Left kidney (tissue), 2 donors: ENCODE results near the gene RERE. TPM values are rescaled to one million over a fixed set of nuclear protein-coding genes. Genes with fewer than 3 reads are reported as not detected.
"Not testable (repeated sequence)": the region's sequence is repeated elsewhere in the genome, so short reads cannot be mapped to it uniquely, and the experiment has no call there.

Experiments
- DNase-seq: peaks from one replicate; pipeline ENCODE4 v3.0.0-alpha.2; 2013
- polyA plus RNA-seq: library from polyadenylated mRNA; unstranded; fragments of 120-200 nt; gene quantifications from one replicate; pipeline ENCODE4 v1.2.1, GENCODE V29; 2013; ENCODE audit not compliant: insufficient read length

RERE gene
- polyA plus RNA-seq, 1 donor, result 163 TPM

- no peak for DNase-seq
Measured at GRCh38 chr1:8845104-8846097, 28.0 kb upstream of the RERE start.

DNA sequence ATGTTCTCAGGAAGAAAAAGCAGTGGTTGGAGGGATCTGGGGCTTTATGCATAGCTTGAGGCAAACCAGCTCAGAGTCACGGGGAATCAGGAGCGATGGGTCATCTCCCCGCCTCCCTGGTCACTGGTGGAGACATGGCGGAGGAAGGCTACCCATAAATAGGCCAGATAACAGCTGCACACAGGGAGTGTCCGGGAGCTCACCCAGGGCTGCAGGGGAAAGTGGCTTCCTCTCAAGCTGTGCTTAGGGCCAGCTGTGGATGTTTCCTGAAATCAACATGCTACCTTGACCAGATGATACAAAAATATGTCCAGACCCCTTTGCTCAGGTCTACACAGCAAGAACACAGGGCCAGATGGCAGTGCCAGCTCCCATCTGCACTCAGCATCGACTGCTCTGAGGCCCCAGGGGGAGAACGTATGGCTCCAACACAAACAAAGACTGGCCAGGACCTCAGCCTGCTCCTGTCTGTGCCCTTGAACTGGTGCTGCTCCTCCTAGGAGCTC, 27.1 kb upstream of the RERE start:
- no peak for DNase-seq

- DNase-seq, result no peak
Measured at GRCh38 chr1:8841395-8841794, 24.0 kb upstream of the RERE start.

DNA sequence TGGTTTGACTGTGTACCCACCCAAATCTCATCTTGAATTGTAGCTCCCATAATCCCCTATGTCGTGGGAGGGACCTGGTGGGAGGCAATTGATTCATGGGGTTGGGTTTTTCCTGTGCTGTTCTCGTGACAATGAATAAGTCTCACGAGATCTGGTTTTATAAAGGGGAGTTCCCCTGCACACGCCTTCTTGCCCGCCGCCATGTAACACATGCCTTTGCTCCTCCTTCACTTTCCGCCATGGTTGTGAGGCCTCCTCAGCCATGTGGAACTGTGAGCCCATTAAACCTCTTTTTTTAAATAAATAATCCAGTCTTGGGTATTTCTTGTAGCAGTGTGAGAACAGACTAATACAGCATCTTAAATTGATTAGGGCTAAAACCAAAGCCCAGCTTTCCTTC, 22.6 kb upstream of the RERE start:
- DNase-seq, result no peak

DNA sequence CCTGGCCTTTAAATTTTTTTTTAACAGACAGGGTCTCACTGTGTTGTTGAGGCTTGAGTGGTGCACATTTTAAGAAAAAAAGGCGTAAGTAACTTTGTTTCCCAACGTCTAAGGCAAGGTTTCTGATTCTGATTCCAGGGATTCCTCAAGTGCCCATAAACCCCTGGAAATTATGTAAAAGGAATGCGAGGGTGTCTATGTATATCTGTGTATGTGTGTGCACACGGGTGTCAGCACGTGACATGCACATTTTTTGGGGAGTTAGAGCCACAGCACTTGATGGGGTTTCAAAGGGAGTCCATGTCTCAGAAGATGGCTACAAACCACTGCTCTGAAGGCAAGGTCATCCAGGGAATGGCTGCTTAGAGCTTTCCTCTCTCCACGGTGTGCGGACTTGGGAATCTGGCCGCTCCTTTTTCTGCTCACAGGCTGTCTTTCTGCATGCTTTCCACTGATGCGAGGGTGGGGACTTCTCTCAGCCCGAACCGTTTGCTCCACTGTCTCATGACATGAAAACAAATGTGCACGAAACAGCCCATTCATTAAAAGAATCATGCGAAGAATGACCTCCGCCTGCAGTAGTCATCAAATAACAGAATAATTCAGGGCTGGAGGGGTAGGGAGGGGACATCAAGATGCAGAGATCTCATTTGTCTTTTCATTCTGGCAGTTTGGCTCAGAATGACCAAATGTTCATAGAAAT, 18.7 kb upstream of the RERE start:
- DNase-seq, result no peak

GRCh38 chr1:8831340-8831739, 13.9 kb upstream of the RERE start:
- DNase-seq, result no peak

DNA sequence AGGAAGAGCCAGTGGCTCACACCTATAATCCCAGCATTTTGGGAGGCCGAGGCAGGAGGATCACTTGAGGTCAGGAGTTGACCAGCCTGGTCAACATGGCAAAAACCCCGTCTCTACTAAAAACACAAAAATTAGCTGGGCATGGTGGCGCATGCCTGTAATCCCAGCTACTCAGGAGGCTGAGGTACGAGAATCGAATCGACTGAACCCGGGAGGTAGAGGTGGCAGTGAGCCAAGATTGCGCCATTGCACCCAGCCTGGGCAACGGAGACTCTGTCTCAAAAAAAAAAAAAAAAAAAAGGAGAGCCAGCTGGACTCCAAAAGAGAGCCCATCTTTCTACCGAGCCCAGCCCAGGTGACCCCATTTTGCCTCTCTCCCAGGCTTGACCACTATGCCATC, 13.3 kb upstream of the RERE start:
- not testable (repeated sequence) for DNase-seq

DNA sequence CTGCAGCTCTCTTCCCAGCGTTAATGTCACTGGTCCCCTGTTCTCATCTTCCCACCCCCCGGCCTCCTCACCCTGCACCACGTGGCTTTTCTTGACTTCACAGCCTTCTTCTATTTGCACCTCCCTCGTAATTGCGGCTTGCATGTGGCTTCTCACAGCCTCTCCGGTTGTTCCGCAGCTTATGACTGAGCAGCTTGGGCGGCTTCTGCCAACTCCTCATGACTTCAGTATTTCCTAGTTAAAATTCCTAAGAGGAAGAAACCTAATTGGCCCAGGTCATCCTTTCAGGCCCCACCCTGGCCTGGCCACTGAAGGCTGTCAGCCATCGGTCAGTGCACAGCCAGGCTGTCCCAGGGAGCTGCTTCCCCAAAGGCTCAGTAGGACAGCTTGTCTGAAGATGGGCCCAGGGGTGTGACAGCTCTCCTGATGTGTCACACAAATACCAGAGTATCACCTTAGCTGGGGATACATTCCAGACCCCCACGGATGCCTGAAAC, 8.6 kb upstream of the RERE start:
- DNase-seq, result no peak

- DNase-seq, result no peak
Measured at GRCh38 chr1:8823295-8823664, 5.8 kb upstream of the RERE start.

GRCh38 chr1:8822373-8823294, 5.2 kb upstream of the RERE start:
- peak; percentile 82 for DNase-seq

- no peak for DNase-seq
Measured at GRCh38 chr1:8821084-8821483, 3.6 kb upstream of the RERE start.

- not testable (repeated sequence) for DNase-seq
Measured at GRCh38 chr1:8818789-8819188, 1.3 kb upstream of the RERE start.

GRCh38 chr1:8818325-8818775, 910 bp upstream of the RERE start:
- DNase-seq, result no peak

DNA sequence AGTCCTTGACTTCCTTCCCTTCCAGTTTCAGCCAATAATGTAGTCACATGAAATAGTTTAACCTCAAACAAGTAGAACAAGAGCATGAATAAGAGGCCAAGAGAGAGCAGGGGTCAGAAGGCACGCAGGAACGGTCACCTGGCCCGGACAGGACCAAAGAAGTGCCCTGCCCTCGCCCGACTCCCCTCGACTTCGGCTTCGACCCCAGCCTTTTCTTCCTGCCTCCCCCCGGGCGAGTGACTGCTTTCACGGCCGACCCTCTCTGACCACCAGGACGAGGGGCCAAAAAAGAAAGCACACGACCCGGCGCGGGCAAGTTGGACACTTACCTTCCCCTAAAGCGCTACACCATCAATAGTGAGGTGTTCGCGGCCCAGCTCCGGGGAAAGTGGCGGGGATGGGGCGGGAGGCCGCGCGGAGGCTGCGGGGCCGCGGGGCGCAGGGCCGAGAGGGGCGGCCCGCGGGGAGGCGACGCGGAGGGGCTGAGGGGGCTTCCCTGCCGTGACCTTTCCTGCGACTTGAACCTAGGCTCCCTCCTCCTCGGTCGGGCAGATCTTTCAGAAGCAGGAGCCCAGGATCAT, 519 bp downstream of the RERE start:
- DNase-seq, result no peak

DNA sequence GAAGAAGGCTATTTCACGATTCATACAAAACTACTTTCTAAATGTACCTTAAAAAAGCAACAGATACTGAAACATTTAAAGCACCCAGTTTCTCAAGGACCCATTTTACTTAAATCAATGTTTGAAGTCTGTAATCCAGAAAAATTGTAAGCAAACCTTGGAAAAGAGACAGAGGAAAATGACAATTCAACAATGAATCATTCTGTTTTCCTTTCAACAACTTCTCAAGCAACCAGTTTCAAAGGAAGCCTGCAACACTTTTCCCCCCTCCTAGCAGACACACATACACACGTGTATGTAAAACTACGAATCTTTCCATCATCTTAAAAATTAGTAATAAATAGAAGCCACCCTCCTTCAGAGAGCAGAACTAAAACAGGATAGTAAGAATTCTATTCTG, 1.2 kb downstream of the RERE start:
- DNase-seq, result no peak

DNA sequence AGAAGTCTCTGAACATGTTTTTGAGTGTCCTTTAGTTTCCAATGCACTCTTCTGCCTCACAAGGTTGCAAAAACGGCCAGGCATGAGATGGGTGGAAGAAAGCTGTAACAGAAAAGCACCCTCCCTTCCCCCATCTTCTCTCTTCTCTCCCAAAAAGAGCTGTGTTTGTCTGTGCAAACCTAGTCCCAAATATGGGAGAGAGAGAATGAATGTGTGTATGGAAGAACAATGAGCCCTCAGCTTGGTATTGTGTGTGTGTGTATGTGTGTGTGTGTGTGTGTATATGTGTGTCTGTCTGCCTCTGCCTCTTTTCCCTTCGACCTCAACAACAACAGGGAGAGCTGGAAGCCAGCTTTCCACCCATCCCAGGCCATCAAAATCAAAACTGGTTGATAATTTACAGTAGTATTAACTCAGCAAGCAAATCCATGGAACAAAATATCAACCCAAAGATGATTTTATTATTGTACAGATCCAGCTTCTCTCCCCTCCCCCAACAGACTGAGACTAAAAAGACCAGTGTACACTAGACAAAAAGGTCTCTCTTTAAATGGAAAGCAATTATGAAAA, 1.8 kb downstream of the RERE start:
- no peak for DNase-seq

DNA sequence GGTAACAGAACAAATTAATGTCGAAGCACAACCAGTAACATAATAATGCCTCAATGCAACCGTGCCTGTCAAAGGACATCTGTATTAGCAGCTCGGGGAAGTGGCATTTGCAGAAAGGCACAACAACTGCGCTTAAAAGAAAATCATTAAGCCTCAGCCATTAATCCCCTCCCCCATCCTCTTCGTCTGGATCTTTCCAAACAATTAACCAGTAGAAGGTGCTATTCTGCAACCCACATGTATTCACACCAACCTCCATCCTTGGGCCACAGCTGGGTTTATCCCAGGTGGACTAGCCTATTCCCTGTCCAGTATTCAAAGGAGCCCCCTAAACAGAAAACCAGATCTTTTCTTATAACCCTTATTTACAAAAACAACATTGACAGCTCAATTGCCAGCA, 2.6 kb downstream of the RERE start:
- DNase-seq, result no peak

DNA sequence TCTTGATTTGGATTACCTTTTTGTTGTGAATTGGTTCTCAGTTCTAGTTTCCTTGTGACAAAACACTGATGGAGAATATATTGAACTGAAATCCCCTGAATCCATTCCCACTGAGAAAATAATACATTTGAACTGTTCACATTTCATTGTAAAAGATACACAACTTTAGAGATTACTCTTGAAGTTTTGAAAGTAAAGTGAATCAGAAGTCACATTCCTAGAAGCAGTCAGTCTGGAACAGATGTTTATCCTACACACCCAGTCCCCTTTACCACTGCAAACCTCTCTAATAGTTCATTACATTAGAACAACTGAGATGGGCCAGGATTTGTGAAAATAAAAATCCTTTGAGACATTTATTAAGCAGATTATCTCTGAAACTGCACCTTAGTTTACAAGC, 3.4 kb downstream of the RERE start:
- no peak for DNase-seq

- DNase-seq, result no peak
Measured at GRCh38 chr1:8813016-8813763, 4.2 kb downstream of the RERE start.

- DNase-seq, result no peak
Measured at GRCh38 chr1:8812081-8812480, 5.4 kb downstream of the RERE start.
